Liver (tissue), 9 donors: ENCODE measurements around the gene KCP. TPM values are rescaled to one million over a fixed set of nuclear protein-coding genes. Genes with fewer than 3 reads are reported as not detected.

Source experiments
- DNase-seq: peaks from one replicate; pipeline ENCODE4 v3.0.0-alpha.2; 2017; ENCODE audit warnings: low spot score
- H3K27ac ChIP-seq, 2 donors: one replicate each; pipeline ENCODE4 v1.7.0; 2013; ENCODE audit warnings: inconsistent platforms in 2 of 2, low read length in 2 of 2, control low read depth in 1 of 2, low read depth in 1 of 2, mild to moderate bottlenecking in 1 of 2
- H3K27me3 ChIP-seq, 4 donors: one replicate each; pipeline versions ENCODE4 v1.6.1 to v1.7.0; 2013; ENCODE audit warnings: low read length in 3 of 4, inconsistent platforms in 1 of 4, mild to moderate bottlenecking in 1 of 4, moderate library complexity in 1 of 4; ENCODE audit not compliant: control insufficient read depth in 4 of 4, insufficient read depth in 4 of 4
- H3K36me3 ChIP-seq, 4 donors: one replicate each; pipeline versions ENCODE4 v1.6.1 to v1.7.0; 2013; ENCODE audit warnings: low read length in 3 of 4, mild to moderate bottlenecking in 3 of 4, low read depth in 1 of 4, moderate library complexity in 1 of 4; ENCODE audit not compliant: control insufficient read depth in 4 of 4, insufficient read depth in 3 of 4
- H3K4me1 ChIP-seq, 4 donors: one replicate each; pipeline versions ENCODE4 v1.6.1 to v1.7.0; 2013; ENCODE audit warnings: low read length in 3 of 4, mild to moderate bottlenecking in 3 of 4, moderate library complexity in 1 of 4; ENCODE audit not compliant: control insufficient read depth in 4 of 4, insufficient read depth in 4 of 4
- H3K4me3 ChIP-seq, 3 donors: one replicate each; pipeline versions ENCODE4 v1.6.1 to v1.7.0; 2013; ENCODE audit warnings: low read length in 3 of 3, control low read depth in 1 of 3, low read depth in 1 of 3, mild to moderate bottlenecking in 1 of 3
- H3K9ac ChIP-seq, 2 donors: one replicate each; pipeline ENCODE4 v1.7.0; 2013; ENCODE audit warnings: low read length in 2 of 2, mild to moderate bottlenecking in 2 of 2, moderate library complexity in 2 of 2, control low read depth in 1 of 2, low read depth in 1 of 2
- H3K9me3 ChIP-seq, 4 donors: one replicate each; pipeline versions ENCODE4 v1.6.1 to v1.7.0; 2013; ENCODE audit warnings: low read length in 3 of 4; ENCODE audit not compliant: control insufficient read depth in 4 of 4
- EGR1 ChIP-seq, 2 donors: IDR thresholded peaks; 2 replicates each; pipeline ENCODE4 v1.6.1; 2016 to 2018; ENCODE audit warnings: antibody characterized with exemption in 2 of 2, low read depth in 2 of 2
- FOXA1 ChIP-seq: IDR thresholded peaks from 2 replicates; pipeline ENCODE4 v1.6.1; 2016; ENCODE audit warnings: antibody characterized with exemption
- FOXA2 ChIP-seq: IDR thresholded peaks from 2 replicates; pipeline ENCODE4 v1.6.1; 2016; ENCODE audit warnings: antibody characterized with exemption
- GABPA ChIP-seq, 2 donors: IDR thresholded peaks in 1 of 2; conservative IDR thresholded peaks in 1 of 2; 2 replicates each; pipeline ENCODE4 v1.6.1; 2016; ENCODE audit warnings: antibody characterized with exemption in 2 of 2, mild to moderate bottlenecking in 1 of 2, moderate library complexity in 1 of 2
- HNF4A ChIP-seq, 2 donors: conservative IDR thresholded peaks; 2 replicates each; pipeline ENCODE4 v1.6.1; 2016; ENCODE audit warnings: antibody characterized with exemption in 2 of 2, mild to moderate bottlenecking in 2 of 2
- HNF4G ChIP-seq: IDR thresholded peaks from 2 replicates; pipeline ENCODE4 v1.6.1; 2016; ENCODE audit warnings: antibody characterized with exemption
- JUND ChIP-seq, 2 donors: IDR thresholded peaks; 2 replicates each; pipeline ENCODE4 v1.6.1; 2016; ENCODE audit warnings: antibody characterized with exemption in 2 of 2
- RXRA ChIP-seq, 2 donors: IDR thresholded peaks; 2 replicates each; pipeline ENCODE4 v1.6.1; 2017 to 2018; ENCODE audit warnings: antibody characterized with exemption in 2 of 2, mild to moderate bottlenecking in 1 of 2
- SP1 ChIP-seq: IDR thresholded peaks from 2 replicates; pipeline ENCODE4 v1.6.1; 2018; ENCODE audit warnings: antibody characterized with exemption, mild to moderate bottlenecking
- TAF1 ChIP-seq: conservative IDR thresholded peaks from 2 replicates; pipeline ENCODE4 v1.6.1; 2016; ENCODE audit warnings: antibody characterized with exemption, mild to moderate bottlenecking
- YY1 ChIP-seq: IDR thresholded peaks from 2 replicates; pipeline ENCODE4 v1.6.1; 2016; ENCODE audit warnings: antibody characterized with exemption, mild to moderate bottlenecking
- WGBS: extraction: QIAGEN DNeasy Blood & Tissue Kit; methylation state at CpG from one replicate; pipeline ENCODE4 v1.1.7; 2013; 5-methylcytosine and 5-hydroxymethylcytosine counted together
- polyA plus RNA-seq, 2 donors: library from polyadenylated mRNA; stranded (reverse) in 1 of 2; unstranded in 1 of 2; fragments of 200-250 nt in 1 of 2; fragments of >200 nt in 1 of 2; fragmentation: Nextera tagmentation in 1 of 2; extraction: Ambion mirVana in 1 of 2; gene quantifications; one replicate each; pipeline versions ENCODE4 v1.2.1 to v1.2.3, GENCODE V29; 2013 to 2015
- total RNA-seq, 2 donors: library from RNA; depleted of rRNA; stranded (reverse); fragments of >200 nt; gene quantifications; one replicate each; pipeline ENCODE4 v1.2.3, GENCODE V29; 2014
- TF ChIP-seq, protein P1 (sequence below): IDR thresholded peaks from 2 replicates; pipeline ENCODE4 v1.6.1; 2016; ENCODE audit warnings: antibody characterized with exemption, mild to moderate bottlenecking
- TF ChIP-seq, protein P2 (sequence below): IDR thresholded peaks from 2 replicates; pipeline ENCODE4 v1.6.1; 2016; ENCODE audit warnings: antibody characterized with exemption
- TF ChIP-seq, protein P3 (sequence below): IDR thresholded peaks from 2 replicates; pipeline ENCODE4 v1.6.1; 2016; ENCODE audit warnings: antibody characterized with exemption
- donor health status: healthy.
- donor health status: healthy.
- donor health status: healthy.
- donor health status: healthy.
- donor health status: healthy.

Gene KCP
- total and polyA plus RNA-seq, 4 donors, result 0.02 to 0.08 (median 0.05) TPM; not detected in 1

DNA sequence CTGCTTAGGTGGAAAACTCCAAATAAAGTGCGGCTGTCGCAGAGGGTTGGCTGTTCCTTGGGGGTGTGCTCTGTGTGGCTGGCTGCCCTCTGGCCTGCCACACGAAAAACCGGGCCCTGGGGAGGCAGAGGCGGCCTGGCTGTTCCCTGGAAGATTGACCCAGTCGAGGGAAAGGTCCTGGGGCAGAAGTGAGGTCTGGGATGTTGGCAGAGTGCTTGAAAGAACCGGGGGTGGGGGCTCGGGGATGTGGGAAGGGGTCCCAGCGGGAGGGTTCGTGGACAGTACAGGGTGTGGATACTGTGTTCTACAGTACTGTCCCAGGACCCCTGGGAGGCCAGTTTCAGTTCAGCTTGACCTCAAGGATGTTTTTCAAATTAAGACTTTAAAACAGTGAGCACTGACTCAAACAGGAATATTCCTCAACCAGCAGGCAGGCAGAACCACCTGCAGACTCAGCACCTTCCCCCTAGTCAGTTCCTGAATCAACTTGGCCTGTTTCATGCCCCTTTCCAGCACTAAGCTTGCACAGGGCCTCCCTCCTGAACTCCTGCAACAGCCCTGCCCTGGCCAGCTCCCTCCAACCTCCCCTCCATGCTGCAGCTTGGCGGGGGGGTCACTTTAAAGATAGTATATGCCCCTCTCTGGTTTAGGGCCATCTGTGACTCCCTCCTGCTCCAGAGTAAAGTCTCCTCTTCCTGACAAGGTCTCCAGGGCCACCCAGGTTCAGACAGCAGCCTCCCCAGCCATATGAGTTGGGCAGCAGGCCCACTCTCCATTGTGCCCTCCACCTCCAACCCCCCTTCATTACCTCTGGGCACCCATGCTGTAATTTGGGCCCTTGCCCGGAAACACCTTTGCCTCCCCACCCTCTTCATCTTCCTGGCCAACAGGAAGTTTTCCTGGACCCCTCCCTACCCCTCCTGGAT, 51.0 kb downstream of the KCP start (continued):
- TF ChIP-seq, protein P1, sequence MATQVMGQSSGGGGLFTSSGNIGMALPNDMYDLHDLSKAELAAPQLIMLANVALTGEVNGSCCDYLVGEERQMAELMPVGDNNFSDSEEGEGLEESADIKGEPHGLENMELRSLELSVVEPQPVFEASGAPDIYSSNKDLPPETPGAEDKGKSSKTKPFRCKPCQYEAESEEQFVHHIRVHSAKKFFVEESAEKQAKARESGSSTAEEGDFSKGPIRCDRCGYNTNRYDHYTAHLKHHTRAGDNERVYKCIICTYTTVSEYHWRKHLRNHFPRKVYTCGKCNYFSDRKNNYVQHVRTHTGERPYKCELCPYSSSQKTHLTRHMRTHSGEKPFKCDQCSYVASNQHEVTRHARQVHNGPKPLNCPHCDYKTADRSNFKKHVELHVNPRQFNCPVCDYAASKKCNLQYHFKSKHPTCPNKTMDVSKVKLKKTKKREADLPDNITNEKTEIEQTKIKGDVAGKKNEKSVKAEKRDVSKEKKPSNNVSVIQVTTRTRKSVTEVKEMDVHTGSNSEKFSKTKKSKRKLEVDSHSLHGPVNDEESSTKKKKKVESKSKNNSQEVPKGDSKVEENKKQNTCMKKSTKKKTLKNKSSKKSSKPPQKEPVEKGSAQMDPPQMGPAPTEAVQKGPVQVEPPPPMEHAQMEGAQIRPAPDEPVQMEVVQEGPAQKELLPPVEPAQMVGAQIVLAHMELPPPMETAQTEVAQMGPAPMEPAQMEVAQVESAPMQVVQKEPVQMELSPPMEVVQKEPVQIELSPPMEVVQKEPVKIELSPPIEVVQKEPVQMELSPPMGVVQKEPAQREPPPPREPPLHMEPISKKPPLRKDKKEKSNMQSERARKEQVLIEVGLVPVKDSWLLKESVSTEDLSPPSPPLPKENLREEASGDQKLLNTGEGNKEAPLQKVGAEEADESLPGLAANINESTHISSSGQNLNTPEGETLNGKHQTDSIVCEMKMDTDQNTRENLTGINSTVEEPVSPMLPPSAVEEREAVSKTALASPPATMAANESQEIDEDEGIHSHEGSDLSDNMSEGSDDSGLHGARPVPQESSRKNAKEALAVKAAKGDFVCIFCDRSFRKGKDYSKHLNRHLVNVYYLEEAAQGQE, result no peak
- TF ChIP-seq FOXA1, result no peak

DNA sequence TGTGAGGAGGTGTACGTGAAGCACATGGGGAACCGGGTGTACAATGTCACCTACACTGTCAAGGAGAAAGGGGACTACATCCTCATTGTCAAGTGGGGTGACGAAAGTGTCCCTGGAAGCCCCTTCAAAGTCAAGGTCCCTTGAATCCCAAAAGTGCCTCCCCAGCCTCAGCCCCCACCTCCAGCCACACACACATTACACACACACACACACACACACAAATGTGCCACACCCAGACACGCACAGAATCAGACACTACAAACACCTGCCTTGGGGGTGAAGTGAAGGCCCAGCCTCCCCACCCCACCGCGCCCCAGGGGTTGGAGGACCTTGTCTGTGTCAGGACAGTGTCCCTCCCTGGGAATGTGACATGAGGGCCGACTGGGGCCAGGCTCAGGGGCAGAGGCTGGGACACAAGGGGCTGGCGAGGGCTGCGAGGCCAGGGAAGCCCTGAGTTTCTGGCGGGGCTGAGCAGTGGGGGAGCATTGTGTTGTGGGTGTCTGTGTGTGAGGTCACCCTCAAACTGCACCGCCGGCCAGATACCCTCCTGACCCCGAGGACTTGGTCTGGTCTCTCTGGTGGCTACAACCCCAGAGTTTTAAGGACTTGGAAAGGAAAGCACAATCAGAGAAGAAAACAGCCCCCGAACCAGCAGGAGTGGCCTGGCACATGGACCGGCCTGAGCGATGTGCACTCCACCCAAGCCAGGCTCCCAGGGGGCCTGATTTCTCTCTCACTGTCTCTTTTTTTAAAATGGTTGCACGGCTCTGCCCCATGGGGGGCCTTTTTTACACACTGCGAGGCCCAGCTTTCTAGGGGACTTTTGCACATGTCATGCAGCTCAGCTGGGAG, 51.9 kb downstream of the KCP start:
- Histone ChIP-seq H3K27me3 (no peaks in the 10 kb centered on the region), H3K9ac (no peak overlapping the region), H3K9me3 (no peaks in the 10 kb centered on the region), H3K4me1 (peaks cover under 1 to 5% (median 2%) of the 10 kb centered on the region in 4 donors), H3K27ac (no peak overlapping the region), H3K36me3 (no peaks in the 10 kb centered on the region), H3K4me3 (no peak overlapping the region)
- DNase-seq, result no peak
- TF ChIP-seq JUND (IDR thresholded peaks at IDR 0.05) (no peak), YY1 (no peak), SP1 (no peak), RXRA (IDR thresholded peaks at IDR 0.05) (no peak), FOXA2 (no peak), HNF4A (conservative IDR thresholded peaks at IDR 0.05) (no peak), EGR1 (IDR thresholded peaks at IDR 0.05; ENCODE audit: low read depth in 2 of 2) (no peak), GABPA (IDR thresholded peaks at IDR 0.05 in 1 of 2, conservative IDR thresholded peaks at IDR 0.05 in 1 of 2) (no peak), TAF1 (no peak), FOXA1 (no peak), HNF4G (no peak)
- TF ChIP-seq, protein P1, result no peak
- TF ChIP-seq, protein P2, sequence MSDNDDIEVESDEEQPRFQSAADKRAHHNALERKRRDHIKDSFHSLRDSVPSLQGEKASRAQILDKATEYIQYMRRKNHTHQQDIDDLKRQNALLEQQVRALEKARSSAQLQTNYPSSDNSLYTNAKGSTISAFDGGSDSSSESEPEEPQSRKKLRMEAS, result no peak
- TF ChIP-seq, protein P3, sequence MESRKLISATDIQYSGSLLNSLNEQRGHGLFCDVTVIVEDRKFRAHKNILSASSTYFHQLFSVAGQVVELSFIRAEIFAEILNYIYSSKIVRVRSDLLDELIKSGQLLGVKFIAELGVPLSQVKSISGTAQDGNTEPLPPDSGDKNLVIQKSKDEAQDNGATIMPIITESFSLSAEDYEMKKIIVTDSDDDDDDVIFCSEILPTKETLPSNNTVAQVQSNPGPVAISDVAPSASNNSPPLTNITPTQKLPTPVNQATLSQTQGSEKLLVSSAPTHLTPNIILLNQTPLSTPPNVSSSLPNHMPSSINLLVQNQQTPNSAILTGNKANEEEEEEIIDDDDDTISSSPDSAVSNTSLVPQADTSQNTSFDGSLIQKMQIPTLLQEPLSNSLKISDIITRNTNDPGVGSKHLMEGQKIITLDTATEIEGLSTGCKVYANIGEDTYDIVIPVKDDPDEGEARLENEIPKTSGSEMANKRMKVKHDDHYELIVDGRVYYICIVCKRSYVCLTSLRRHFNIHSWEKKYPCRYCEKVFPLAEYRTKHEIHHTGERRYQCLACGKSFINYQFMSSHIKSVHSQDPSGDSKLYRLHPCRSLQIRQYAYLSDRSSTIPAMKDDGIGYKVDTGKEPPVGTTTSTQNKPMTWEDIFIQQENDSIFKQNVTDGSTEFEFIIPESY, result no peak
- WGBS, result 86% methylated on average over 18 of the region's 18 CpGs
